Stimulated activated CD4-positive, alpha-beta T cell treated with anti-CD3 and anti-CD28 coated beads, Interleukin-15, amount 100 ng/mL, for 48 hours (primary cell): ENCODE measurements around the gene DMKN.

Source experiments
- DNase-seq, 2 donors: peaks; one replicate each; pipeline ENCODE4 v3.0.0-alpha.2; 2020; ENCODE audit warnings: low read depth in 2 of 2

The DMKN gene

GRCh38 chr19:35513628-35514281, at the start of gene DMKN:
DMKN (minus strand) TSS chr19:35513649; CDS start chr19:35513475, 174 bp downstream.
- no peak for DNase-seq

- DNase-seq: no peak
These were observed 49.3 kb upstream of the DMKN start for GRCh38 chr19:35562776-35563175.

GRCh38 chr19:35562336-35562735, 48.9 kb upstream of the DMKN start:
- no peak for DNase-seq

- no peak for DNase-seq
These were observed 48.0 kb upstream of the DMKN start for GRCh38 chr19:35561436-35561835.

- DNase-seq: no peak
These were observed 47.2 kb upstream of the DMKN start for GRCh38 chr19:35560677-35561076.

GRCh38 chr19:35560271-35560670, 46.8 kb upstream of the DMKN start:
- no peak for DNase-seq

GRCh38 chr19:35559781-35560180, 46.3 kb upstream of the DMKN start:
- no peak for DNase-seq

- no peak for DNase-seq
These were observed 45.8 kb upstream of the DMKN start for GRCh38 chr19:35559281-35559659.

- no peak for DNase-seq
These were observed 45.2 kb upstream of the DMKN start for GRCh38 chr19:35558400-35559280.

GRCh38 chr19:35557539-35558399, 44.3 kb upstream of the DMKN start:
- DNase-seq: peak; percentile 35 to 46

- no peak for DNase-seq
These were observed 43.5 kb upstream of the DMKN start for GRCh38 chr19:35556846-35557538.

- no peak for DNase-seq
These were observed 42.7 kb upstream of the DMKN start for GRCh38 chr19:35556025-35556590.

GRCh38 chr19:35555301-35556005, 42.0 kb upstream of the DMKN start:
- no peak for DNase-seq

GRCh38 chr19:35554076-35554475, 40.6 kb upstream of the DMKN start:
- DNase-seq: no peak

- no peak for DNase-seq
These were observed 40.0 kb upstream of the DMKN start for GRCh38 chr19:35553385-35554000.

GRCh38 chr19:35552534-35553384, 39.3 kb upstream of the DMKN start:
- no peak for DNase-seq

- no peak for DNase-seq
These were observed 37.8 kb upstream of the DMKN start for GRCh38 chr19:35551091-35551810.

GRCh38 chr19:35549879-35550523, 36.6 kb upstream of the DMKN start:
- DNase-seq: no peak
